Right lobe of liver (tissue), 6 donors: ENCODE results near the gene LMO4. TPM values are rescaled to one million over a fixed set of nuclear protein-coding genes. Genes with fewer than 3 reads are reported as not detected.

Source experiments
- ATAC-seq, 4 donors: fragments of 200-7000 bp; cut with Tn5 transposase; one replicate each; pipeline ENCODE4 v1.9.1; 2020; ENCODE audit warnings: mild to moderate bottlenecking in 4 of 4, moderate library complexity in 4 of 4
- DNase-seq, 3 donors: peaks; one replicate each; pipeline ENCODE4 v3.0.0-alpha.2; 2020
- H3K27ac ChIP-seq, 3 donors: fragments of 200-600 bp; one replicate each; pipeline ENCODE4 v1.8.0; 2022
- H3K27me3 ChIP-seq, 2 donors: fragments of 200-600 bp; one replicate each; pipeline ENCODE4 v1.8.0; 2022
- H3K36me3 ChIP-seq, 4 donors: fragments of 200-600 bp; sonication (generic) in 1 of 4; one replicate each; pipeline versions ENCODE4 v1.5.1 to v1.8.0; 2017 to 2022; ENCODE audit warnings: control low read depth in 1 of 4
- H3K4me1 ChIP-seq, 4 donors: fragments of 200-600 bp; sonication (generic) in 1 of 4; one replicate each; pipeline versions ENCODE4 v1.5.1 to v1.8.0; 2017 to 2022; ENCODE audit warnings: control low read depth in 1 of 4
- H3K4me3 ChIP-seq, 3 donors: fragments of 200-600 bp; one replicate each; pipeline ENCODE4 v1.8.0; 2022
- H3K9me3 ChIP-seq, 4 donors: fragments of 200-600 bp; sonication (generic) in 1 of 4; one replicate each; pipeline versions ENCODE4 v1.5.1 to v1.8.0; 2017 to 2022; ENCODE audit warnings: control low read depth in 1 of 4
- CTCF ChIP-seq, 4 donors: fragments of 200-600 bp in 3 of 4; fragments of 450-650 bp in 1 of 4; IDR thresholded peaks; one replicate each; pipeline versions ENCODE4 v1.5.1 to v1.8.0; 2016 to 2022; ENCODE audit warnings: antibody characterized with exemption in 4 of 4, mild to moderate bottlenecking in 2 of 4
- POLR2A ChIP-seq: fragments of 450-650 bp; IDR thresholded peaks from one replicate; pipeline ENCODE4 v1.6.1; 2017; ENCODE audit warnings: antibody characterized with exemption, mild to moderate bottlenecking
- WGBS: methylation state at CpG from one replicate; pipeline ENCODE4 v1.1.6; 2018; ENCODE audit warnings: low coverage, low lambda C conversion rate; ENCODE audit not compliant: insufficient coverage; ENCODE audit errors: missing lambda C conversion rate; 5-methylcytosine and 5-hydroxymethylcytosine counted together
- intact Hi-C, 2 donors: fragments of 100-400 bp; cut with DNase I; formaldehyde crosslinking; loops; one replicate each; pipeline versions ENCODE4 v1.11.2 to v1.14.1; 2022
- total RNA-seq, 6 experiments: library from RNA; depleted of rRNA in 2 of 6; stranded (reverse); fragments of >200 nt in 2 of 6; fragmentation: NEBNext Ultra II Directional in 3 of 6; extraction: Animal tissue kit (Norgen Biotek cat#: 25700) in 3 of 6; gene quantifications; one replicate each; pipeline versions ENCODE4 v1.1.0 to v1.2.4, GENCODE V29; 2016 to 2023
- donor health status: DM: no; HTN: yes; CAD: no.
- donor health status: DM: no; HTN: no; CAD: no.
- donor health status: DM: no; HTN: no; CAD: no.
- donor health status: DM: no; HTN: yes; CAD: no.
- donor health status: DM: no; HTN: yes; CAD: no.

LMO4 gene
- total RNA-seq, 6 experiments from 2014 or later, result 12.9 to 18.1 (median 15.4) TPM

DNA sequence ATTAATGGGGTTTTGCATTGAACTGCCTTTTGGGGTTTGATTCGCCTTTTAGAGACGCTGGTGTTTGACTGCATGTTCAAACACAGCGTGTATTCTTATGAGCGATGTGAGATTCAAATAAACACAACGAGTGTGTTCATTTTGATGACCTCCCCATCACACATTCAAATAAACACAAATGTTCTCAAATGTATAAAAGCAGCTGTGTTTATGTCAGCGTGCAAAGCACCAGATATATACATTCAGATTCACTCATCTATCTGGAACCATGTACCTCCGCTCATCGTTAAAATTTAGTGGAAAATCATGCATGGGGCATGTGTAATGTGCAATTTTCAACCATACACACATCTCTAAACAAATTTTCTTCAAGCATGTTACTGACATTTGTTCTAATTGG, 21.4 kb upstream of the LMO4 start:
- TF ChIP-seq POLR2A (no peak), CTCF (IDR thresholded peaks at IDR 0.05) (no peak)
- H3K4me1 ChIP-seq, result no peaks in the 10 kb centered on the region
- no peak overlapping the region for H3K27ac ChIP-seq
- no peaks in the 10 kb centered on the region for H3K27me3 ChIP-seq
- H3K4me3 ChIP-seq, result no peak overlapping the region
- DNase-seq (no peak), ATAC-seq (no peak)
- H3K36me3 ChIP-seq, result no peaks in the 10 kb centered on the region
- intact Hi-C loops, result no loop called here
- WGBS, result 78% methylated on average over 8 of the region's 8 CpGs
- no peaks in the 10 kb centered on the region for H3K9me3 ChIP-seq

DNA sequence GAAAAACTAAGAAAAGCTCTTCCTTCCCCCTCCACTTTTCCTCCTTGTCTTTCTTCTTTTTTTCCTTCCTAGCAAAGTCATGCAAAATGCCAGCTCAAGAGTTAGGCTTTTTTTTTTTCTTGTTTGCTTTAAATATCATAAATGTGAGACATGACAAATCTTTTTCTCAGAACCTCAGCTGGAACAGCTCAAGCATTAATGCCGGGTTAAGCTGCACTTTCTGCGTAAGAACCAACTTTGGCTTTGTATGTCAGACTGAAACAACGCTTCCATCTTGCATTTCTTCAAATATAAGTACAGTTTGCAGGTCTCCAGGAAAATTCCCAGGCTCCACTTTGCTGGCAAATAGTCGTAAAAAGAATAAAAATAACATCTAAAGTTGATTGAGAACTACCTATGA, 20.7 kb upstream of the LMO4 start:
- ATAC-seq, result no peak
- H3K27ac ChIP-seq, result no peak overlapping the region
- no peaks in the 10 kb centered on the region for H3K4me1 ChIP-seq
- H3K9me3 ChIP-seq, result no peaks in the 10 kb centered on the region
- 73% methylated on average over 4 of the region's 4 CpGs for WGBS
- intact Hi-C loops, result no loop called here
- DNase-seq, result no peak
- H3K36me3 ChIP-seq, result no peaks in the 10 kb centered on the region
- no peaks in the 10 kb centered on the region for H3K27me3 ChIP-seq
- TF ChIP-seq POLR2A, result no peak
- TF ChIP-seq CTCF (IDR thresholded peaks at IDR 0.05), result no peak
- H3K4me3 ChIP-seq, result no peak overlapping the region

- TF ChIP-seq CTCF (IDR thresholded peaks at IDR 0.05), result no peak
- no peak for TF ChIP-seq POLR2A
- ATAC-seq, result peak in 1 of 4 donors; percentile 32
- intact Hi-C loops, result no loop called here
- no peak overlapping the region for H3K27ac ChIP-seq
- no peaks in the 10 kb centered on the region for H3K4me1 ChIP-seq
- WGBS, result 52% methylated on average over 4 of the region's 6 CpGs
- DNase-seq, result no peak
- no peaks in the 10 kb centered on the region for H3K27me3 ChIP-seq
- no peaks in the 10 kb centered on the region for H3K36me3 ChIP-seq
- no peak overlapping the region for H3K4me3 ChIP-seq
- no peaks in the 10 kb centered on the region for H3K9me3 ChIP-seq
Measured at GRCh38 chr1:87314091-87314490, 14.6 kb upstream of the LMO4 start.

DNA sequence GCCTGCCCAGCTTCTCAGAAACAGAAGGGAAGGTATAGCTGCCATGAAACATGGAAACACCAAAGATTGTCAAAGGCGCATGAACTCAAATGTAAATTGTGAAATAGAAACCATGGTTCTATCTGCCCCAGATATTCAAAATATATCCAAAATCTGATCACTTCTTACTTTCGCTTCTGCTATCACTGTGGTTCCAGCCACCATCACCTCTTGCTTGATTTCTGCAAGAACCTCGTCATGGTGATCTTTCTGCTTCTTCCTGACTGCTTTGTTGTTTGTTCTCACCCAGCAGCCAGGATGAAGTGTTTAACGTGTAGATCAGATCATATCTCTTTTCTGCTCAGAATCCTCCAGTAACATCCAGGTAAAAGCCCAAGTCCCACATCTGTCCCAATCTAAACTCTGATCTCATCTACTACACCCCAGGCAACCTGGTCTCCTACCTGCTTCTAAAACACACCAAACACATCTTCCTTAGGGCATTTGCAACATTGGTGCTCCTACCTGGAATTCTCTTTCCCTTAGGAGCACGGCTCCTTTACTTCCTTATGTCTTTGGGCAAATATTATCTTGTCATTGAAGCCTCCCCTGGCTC, 10.5 kb upstream of the LMO4 start:
- no peak for ATAC-seq
- intact Hi-C loops, result no loop called here
- 54% methylated on average over 5 of the region's 5 CpGs for WGBS
- no peak for DNase-seq
- no peaks in the 10 kb centered on the region for H3K9me3 ChIP-seq
- TF ChIP-seq CTCF (IDR thresholded peaks at IDR 0.05) (no peak), POLR2A (no peak)
- no peaks in the 10 kb centered on the region for H3K27me3 ChIP-seq
- no peak overlapping the region for H3K4me3 ChIP-seq
- no peaks in the 10 kb centered on the region for H3K36me3 ChIP-seq
- no peaks in the 10 kb centered on the region for H3K4me1 ChIP-seq
- no peak overlapping the region for H3K27ac ChIP-seq

DNA sequence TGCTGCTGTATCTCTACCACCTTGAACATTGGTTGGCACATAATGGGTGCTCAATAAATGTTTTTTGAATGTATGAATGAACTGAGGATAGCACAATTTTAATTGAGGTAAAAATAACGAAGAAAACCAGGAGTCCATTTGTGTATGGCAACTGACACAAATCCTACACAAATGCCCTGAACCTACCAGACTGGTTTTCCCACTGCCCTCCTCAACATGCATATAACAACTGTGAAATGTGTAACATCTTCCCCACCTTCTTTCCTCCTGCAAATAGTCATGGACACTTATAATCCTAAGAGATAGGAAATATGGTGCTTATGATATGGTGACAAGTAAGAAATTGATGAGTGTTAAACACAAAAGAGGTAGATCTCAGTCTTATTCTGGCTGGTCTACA, 9.9 kb upstream of the LMO4 start:
- no peaks in the 10 kb centered on the region for H3K4me1 ChIP-seq
- H3K4me3 ChIP-seq, result no peak overlapping the region
- DNase-seq, result no peak
- no peaks in the 10 kb centered on the region for H3K36me3 ChIP-seq
- ATAC-seq, result no peak
- no peak overlapping the region for H3K27ac ChIP-seq
- WGBS, result 36% methylated on average over 1 of the region's 1 CpG
- intact Hi-C loops, result no loop called here
- no peak for TF ChIP-seq POLR2A
- no peak for TF ChIP-seq CTCF (IDR thresholded peaks at IDR 0.05)
- H3K9me3 ChIP-seq, result no peaks in the 10 kb centered on the region
- no peaks in the 10 kb centered on the region for H3K27me3 ChIP-seq
